HAP-1 (cell line): ENCODE data around the gene CACNA1A.
"Not testable (repeated sequence)": the region's sequence is repeated elsewhere in the genome, so short reads cannot be mapped to it uniquely, and the experiment has no call there.

Experiments
- DNase-seq, 2 experiments: peaks; one replicate each; pipeline ENCODE4 v3.0.0-alpha.2; 2016 to 2020; ENCODE audit warnings: low spot score in 2 of 2
- H3K27me3 ChIP-seq: fragments of 250-450 bp; sonication (Bioruptor Pico); 2 replicates; pipeline ENCODE4 v1.5.1; 2020; ENCODE audit warnings: low read depth, mild to moderate bottlenecking, moderate library complexity
- H3K36me3 ChIP-seq: fragments of 250-450 bp; sonication (Bioruptor Pico); replicated peaks from 2 replicates; pipeline ENCODE4 v1.5.1; 2020; ENCODE audit warnings: mild to moderate bottlenecking
- H3K4me1 ChIP-seq: fragments of 250-450 bp; sonication (Bioruptor Pico); 2 replicates; pipeline ENCODE4 v1.5.1; 2020; ENCODE audit warnings: mild to moderate bottlenecking
- H3K4me3 ChIP-seq: fragments of 250-450 bp; sonication (Bioruptor Pico); 2 replicates; pipeline ENCODE4 v1.5.1; 2020; ENCODE audit warnings: mild to moderate bottlenecking, moderate library complexity
- H3K9me3 ChIP-seq: fragments of 250-450 bp; sonication (Bioruptor Pico); 2 replicates; pipeline ENCODE4 v1.5.1; 2020; ENCODE audit warnings: mild to moderate bottlenecking, moderate library complexity
- in situ Hi-C: fragments of 300-500 bp; cut with MboI; formaldehyde crosslinking; loops from 3 replicates; pipeline ENCODE4 v1.14.3; 2020; ENCODE audit warnings: low sequenced_read_pairs, inconsistent platforms, mixed read lengths

Gene CACNA1A

DNA sequence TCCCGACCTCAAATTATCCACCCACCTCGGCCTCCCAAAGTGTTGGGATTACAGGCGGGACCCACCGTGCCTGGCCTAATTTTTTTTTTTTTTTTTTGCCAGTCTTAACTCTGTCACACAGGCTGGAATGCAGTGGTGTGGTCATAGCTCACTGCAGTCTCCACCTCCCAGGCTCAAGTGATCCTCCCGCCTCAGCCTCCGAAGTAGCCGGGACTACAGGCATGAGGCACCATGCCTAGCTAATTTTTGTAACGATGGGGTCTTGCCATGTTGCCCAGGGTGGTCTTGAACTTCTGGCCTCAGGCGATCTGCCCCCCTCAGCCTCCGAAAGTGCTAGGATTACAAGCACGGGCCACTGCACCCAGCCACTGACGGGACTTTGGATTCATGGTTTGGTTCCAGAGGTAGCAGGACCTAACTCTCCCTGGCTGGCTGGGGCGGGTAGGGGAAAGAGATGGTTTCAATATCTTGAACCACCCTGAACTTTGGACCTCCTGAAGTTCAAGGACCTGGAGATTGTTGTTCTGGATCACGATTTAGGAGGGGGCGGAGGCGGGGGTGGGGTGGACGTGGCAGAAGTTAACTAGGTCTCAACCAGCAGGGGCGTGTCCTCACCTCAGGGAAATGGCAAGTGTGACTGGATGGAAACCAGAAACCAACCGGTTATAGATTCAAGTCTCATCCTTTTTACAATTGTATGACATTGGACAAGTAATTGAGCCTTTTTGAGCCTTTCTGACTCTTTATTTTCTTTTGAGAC is 315.3 kb downstream of the CACNA1A start:
- no peaks in the 10 kb centered on the region for H3K27me3 ChIP-seq
- no peaks in the 10 kb centered on the region for H3K4me1 ChIP-seq
- in situ Hi-C loops, result no loop called here
- no peak for DNase-seq
- H3K36me3 ChIP-seq, result no peaks in the 10 kb centered on the region
- H3K4me3 ChIP-seq, result no peak overlapping the region
- no peaks in the 10 kb centered on the region for H3K9me3 ChIP-seq

DNA sequence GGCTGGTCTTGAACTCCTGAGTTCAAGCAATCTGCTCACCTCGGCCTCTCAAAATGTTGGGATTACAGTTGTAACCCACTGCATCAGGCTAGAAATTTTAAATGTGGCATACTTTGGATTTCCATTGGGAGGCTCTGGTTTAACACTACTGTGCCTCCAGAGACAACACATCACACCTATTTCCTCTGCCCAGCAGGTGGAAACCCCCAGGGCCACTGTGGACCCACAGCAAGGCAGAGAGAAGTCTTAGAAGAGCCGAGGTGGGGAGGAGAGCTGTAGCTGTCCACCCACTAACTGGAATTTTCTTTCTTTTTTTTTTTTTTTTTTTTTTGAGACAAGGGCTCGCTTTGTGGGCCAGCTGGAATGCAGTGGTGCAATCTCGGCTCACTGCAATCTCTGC is 316.7 kb downstream of the CACNA1A start:
- no peaks in the 10 kb centered on the region for H3K9me3 ChIP-seq
- no peaks in the 10 kb centered on the region for H3K27me3 ChIP-seq
- no peak for DNase-seq
- H3K36me3 ChIP-seq, result no peaks in the 10 kb centered on the region
- no peaks in the 10 kb centered on the region for H3K4me1 ChIP-seq
- in situ Hi-C loops, result no loop called here
- H3K4me3 ChIP-seq, result no peak overlapping the region

GRCh38 chr19:13187419-13187818 is 318.9 kb downstream of the CACNA1A start:
- Histone ChIP-seq H3K36me3 (no peaks in the 10 kb centered on the region), H3K4me3 (no peak overlapping the region), H3K4me1 (no peaks in the 10 kb centered on the region), H3K27me3 (no peaks in the 10 kb centered on the region), H3K9me3 (no peaks in the 10 kb centered on the region)
- in situ Hi-C loops, result no loop called here
- DNase-seq, result no peak

DNA sequence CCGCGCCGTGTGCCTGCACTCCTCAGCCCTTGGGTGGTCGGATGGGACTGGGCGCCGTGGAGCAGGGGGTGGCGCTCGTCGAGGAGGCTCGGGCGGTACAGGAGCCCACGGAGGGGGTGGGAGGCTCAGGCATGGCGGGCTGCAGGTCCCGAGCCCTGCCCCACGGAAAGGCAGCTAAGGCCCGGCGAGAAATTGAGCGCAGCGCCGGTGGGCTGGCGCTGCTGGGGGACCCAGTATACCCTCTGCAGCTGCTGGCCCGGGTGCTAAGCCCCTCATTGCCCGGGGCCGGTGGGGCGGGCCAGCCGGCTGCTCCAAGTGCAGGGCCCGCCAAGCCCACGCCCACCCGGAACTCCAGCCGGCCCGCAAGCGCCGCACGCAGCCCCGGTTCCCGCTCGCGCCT is 319.6 kb downstream of the CACNA1A start:
- H3K36me3 ChIP-seq, DNase-seq, H3K4me1 ChIP-seq, in situ Hi-C loops, H3K9me3 ChIP-seq, H3K27me3 ChIP-seq, H3K4me3 ChIP-seq: not testable (repeated sequence)

DNA sequence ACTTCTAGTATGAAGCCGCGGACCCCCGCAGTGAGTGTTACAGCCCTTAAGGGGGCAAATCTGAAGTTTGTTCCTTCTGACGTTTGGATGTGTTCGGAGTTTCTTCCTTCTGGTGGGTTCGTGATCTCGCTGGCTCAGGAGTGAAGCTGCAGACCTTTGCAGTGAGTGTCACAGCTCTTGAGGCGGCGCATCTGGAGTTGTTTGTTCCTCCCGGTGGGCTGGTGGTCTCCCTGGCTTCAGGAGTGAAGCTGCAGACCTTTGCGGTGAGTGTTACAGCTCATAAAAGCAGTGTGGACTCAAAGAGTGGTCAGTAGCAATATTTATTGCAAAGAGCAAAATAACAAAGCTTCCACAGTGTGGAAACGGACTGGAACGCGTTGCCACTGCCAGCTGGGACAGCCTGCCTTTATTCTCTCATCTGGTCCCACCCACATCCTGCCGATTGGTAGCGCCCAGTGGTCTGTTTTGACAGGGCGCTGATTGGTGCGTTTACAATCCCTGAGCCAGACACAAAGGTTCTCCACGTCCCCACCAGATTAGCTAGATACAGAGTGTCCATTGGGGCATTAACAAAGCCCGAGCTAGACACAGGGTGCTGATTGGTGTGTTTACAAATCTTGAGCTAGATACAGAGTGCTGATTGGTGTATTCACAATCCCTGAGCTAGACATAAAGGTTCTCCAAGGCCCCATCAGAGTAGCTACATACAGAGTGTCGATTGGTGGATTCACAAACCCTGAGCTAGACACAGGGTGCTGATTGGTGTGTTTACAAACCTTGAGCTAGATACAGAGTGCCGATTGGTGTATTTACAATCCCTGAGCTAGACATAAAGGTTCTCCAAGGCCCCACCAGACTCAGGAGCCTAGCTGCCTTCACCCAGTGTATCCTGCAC is 320.3 kb downstream of the CACNA1A start:
- H3K4me1 ChIP-seq, result not testable (repeated sequence)
- peak in 1 of 2 experiments; percentile 41 for DNase-seq

DNA sequence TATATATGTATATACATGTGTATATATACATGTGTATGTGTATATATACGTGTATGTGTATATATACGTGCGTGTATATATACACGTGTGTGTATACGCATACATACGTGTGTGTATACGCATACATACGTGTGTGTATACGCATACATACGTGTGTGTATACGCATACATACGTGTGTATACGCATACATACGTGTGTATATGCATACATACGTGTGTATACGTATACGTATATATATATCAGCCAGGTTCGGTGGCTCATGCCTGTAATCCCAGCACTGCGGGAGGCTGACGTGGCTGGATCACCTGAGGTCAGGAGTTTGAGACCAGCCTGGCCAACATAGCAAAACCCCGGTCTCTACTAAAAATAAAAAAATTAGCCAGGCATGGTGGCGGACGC is 321.4 kb downstream of the CACNA1A start:
- in situ Hi-C loops, H3K4me1 ChIP-seq, H3K4me3 ChIP-seq, H3K36me3 ChIP-seq, H3K27me3 ChIP-seq, H3K9me3 ChIP-seq, DNase-seq: not testable (repeated sequence)

More for the DNA sequence above, 320.3 kb downstream of the CACNA1A start:
- H3K4me3 ChIP-seq, H3K36me3 ChIP-seq, H3K9me3 ChIP-seq, H3K27me3 ChIP-seq, in situ Hi-C loops: not testable (repeated sequence)

DNA sequence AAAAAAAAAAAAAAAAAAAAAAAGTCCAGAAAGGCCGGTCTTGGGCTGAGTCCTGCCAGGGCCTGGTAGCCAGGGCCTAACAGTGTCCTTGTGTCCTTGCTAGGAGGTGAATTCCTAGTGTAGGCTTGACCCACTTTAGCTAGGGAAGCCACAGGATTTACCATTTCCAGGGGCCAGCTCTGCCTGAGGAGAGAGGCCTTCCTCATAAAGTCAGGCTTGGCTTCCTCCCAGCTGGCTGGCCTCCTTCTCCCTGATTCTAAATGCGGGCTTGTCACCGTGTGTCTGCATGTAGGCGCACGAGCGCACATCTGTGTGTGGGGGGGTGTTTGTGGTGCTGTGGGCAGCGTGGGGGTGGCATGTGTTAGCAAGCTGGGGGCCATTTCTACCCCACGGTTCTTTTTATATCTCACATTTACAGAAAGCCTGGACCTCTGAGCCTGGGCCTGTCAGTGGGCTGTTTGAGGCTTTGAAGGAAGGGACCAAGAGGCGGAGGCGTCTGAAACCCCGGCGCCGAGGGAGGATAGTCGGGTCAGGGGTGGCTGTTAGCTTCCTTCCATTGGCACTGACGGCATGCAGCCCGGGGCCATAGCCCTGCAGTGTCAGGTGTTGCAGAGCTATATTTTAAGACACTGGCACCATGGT is 324.4 kb downstream of the CACNA1A start:
- Histone ChIP-seq H3K4me3 (no peak overlapping the region), H3K36me3 (no peaks in the 10 kb centered on the region), H3K9me3 (no peaks in the 10 kb centered on the region), H3K4me1 (no peaks in the 10 kb centered on the region), H3K27me3 (no peaks in the 10 kb centered on the region)
- DNase-seq, result no peak
- in situ Hi-C loops, result no loop called here

DNA sequence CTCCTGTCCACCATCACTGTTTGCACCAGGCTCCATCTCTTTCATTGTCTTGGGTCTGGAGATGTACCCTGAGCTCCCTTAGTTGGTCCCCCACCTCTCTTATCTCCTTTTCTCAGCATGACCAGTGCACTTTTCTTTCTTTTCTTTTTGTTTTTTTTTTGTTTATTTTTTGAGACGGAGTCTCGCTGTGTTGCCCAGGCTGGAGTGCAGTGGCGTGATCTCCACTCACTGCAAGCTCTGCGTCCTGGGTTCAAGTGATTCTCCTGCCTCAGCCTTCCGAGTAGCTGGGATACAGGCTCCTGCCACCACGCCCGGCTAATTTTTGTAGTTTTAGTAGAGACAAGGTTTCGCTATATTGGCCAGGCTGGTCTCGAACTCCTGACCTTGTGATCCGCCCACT is 328.0 kb downstream of the CACNA1A start:
- H3K4me3 ChIP-seq, H3K4me1 ChIP-seq, H3K9me3 ChIP-seq, H3K27me3 ChIP-seq, DNase-seq, H3K36me3 ChIP-seq, in situ Hi-C loops: not testable (repeated sequence)

GRCh38 chr19:13177584-13177983 is 328.7 kb downstream of the CACNA1A start:
- DNase-seq, result not testable (repeated sequence)

GRCh38 chr19:13176345-13176744 is 329.9 kb downstream of the CACNA1A start:
- Histone ChIP-seq H3K27me3 (no peaks in the 10 kb centered on the region), H3K4me1 (no peaks in the 10 kb centered on the region; the same call in 1 of the 2 replicates), H3K4me3 (no peak overlapping the region), H3K36me3 (no peaks in the 10 kb centered on the region), H3K9me3 (no peaks in the 10 kb centered on the region)
- no peak for DNase-seq
- in situ Hi-C loops, result no loop called here

More at GRCh38 chr19:13177584-13177983, 328.7 kb downstream of the CACNA1A start:
- H3K36me3 ChIP-seq, in situ Hi-C loops, H3K4me1 ChIP-seq, H3K9me3 ChIP-seq, H3K4me3 ChIP-seq, H3K27me3 ChIP-seq: not testable (repeated sequence)

GRCh38 chr19:13173139-13173737 is 333.0 kb downstream of the CACNA1A start:
- in situ Hi-C loops, result loop anchor here (25.0 kb wide), 1 partner anchor 839 kb away; the partner anchor contains the start of gene RFX1
- Histone ChIP-seq H3K4me3 (no peak overlapping the region), H3K27me3 (no peaks in the 10 kb centered on the region), H3K9me3 (no peaks in the 10 kb centered on the region), H3K36me3 (no peaks in the 10 kb centered on the region), H3K4me1 (peaks cover 9% of the 10 kb centered on the region)
- no peak for DNase-seq

- Histone ChIP-seq H3K27me3 (no peaks in the 10 kb centered on the region), H3K9me3 (no peaks in the 10 kb centered on the region), H3K36me3 (no peaks in the 10 kb centered on the region), H3K4me3 (no peak overlapping the region), H3K4me1 (peaks cover 15% of the 10 kb centered on the region)
- in situ Hi-C loops, result loop anchor here (25.0 kb wide), 1 partner anchor 840 kb away; the partner anchor contains the start of gene RFX1
- peak in 1 of 2 experiments; percentile 51 for DNase-seq
These were observed 333.7 kb downstream of the CACNA1A start for GRCh38 chr19:13172346-13173138.

- Histone ChIP-seq H3K36me3 (no peaks in the 10 kb centered on the region), H3K27me3 (no peaks in the 10 kb centered on the region), H3K9me3 (no peaks in the 10 kb centered on the region), H3K4me1 (peaks cover 20% of the 10 kb centered on the region), H3K4me3 (no peak overlapping the region)
- in situ Hi-C loops, result loop anchor here (25.0 kb wide), 1 partner anchor 841 kb away; the partner anchor contains the start of gene RFX1
- DNase-seq, result no peak
These were observed 335.1 kb downstream of the CACNA1A start for GRCh38 chr19:13171146-13171545.
